Upper lobe of left lung (tissue), 6 donors: ENCODE measurements around the gene COPS7B. TPM values are rescaled to one million over a fixed set of nuclear protein-coding genes. Genes with fewer than 3 reads are reported as not detected.

Experiments
- ATAC-seq, 2 donors: fragments of 200-7000 bp; cut with Tn5 transposase; one replicate each; pipeline ENCODE4 v1.9.1; 2022; ENCODE audit warnings: mild to moderate bottlenecking in 2 of 2, moderate library complexity in 2 of 2; ENCODE audit not compliant: low FRiP score in 2 of 2
- DNase-seq, 2 donors: peaks; one replicate each; pipeline ENCODE4 v3.0.0-alpha.2; 2019 to 2020
- H3K27ac ChIP-seq, 4 donors: fragments of 200-600 bp; sonication (generic); one replicate each; pipeline ENCODE4 v1.5.1; 2016 to 2019
- H3K27me3 ChIP-seq, 4 donors: fragments of 200-600 bp; sonication (generic); one replicate each; pipeline ENCODE4 v1.5.1; 2017 to 2019
- H3K36me3 ChIP-seq, 4 donors: fragments of 200-600 bp; sonication (generic); one replicate each; pipeline ENCODE4 v1.5.1; 2016 to 2019
- H3K4me1 ChIP-seq, 4 donors: fragments of 200-600 bp; sonication (generic); one replicate each; pipeline ENCODE4 v1.5.1; 2018 to 2019
- H3K4me3 ChIP-seq, 4 donors: fragments of 200-600 bp; sonication (generic); one replicate each; pipeline ENCODE4 v1.5.1; 2017 to 2019; ENCODE audit warnings: mild to moderate bottlenecking in 2 of 4, moderate library complexity in 1 of 4
- H3K9me3 ChIP-seq, 4 donors: fragments of 200-600 bp; sonication (generic); one replicate each; pipeline ENCODE4 v1.5.1; 2018 to 2019
- CTCF ChIP-seq, 6 experiments: fragments of 450-650 bp in 4 of 6; fragments of 200-600 bp in 2 of 6; sonication (generic) in 2 of 6; IDR thresholded peaks; one replicate each; pipeline ENCODE4 v1.5.1; 2016 to 2019; ENCODE audit warnings: antibody characterized with exemption in 6 of 6
- EP300 ChIP-seq, 4 donors: sonication (generic); formaldehyde crosslinking; IDR thresholded peaks; one replicate each; pipeline ENCODE4 v1.5.1; 2017; ENCODE audit warnings: antibody characterized with exemption in 4 of 4, control low read depth in 2 of 4
- POLR2A ChIP-seq, 4 donors: fragments of 450-650 bp; IDR thresholded peaks; one replicate each; pipeline ENCODE4 v1.5.1; 2016 to 2017; ENCODE audit warnings: antibody characterized with exemption in 4 of 4, mild to moderate bottlenecking in 2 of 4
- POLR2AphosphoS5 ChIP-seq, 2 donors: sonication (generic); formaldehyde crosslinking; IDR thresholded peaks; one replicate each; pipeline ENCODE4 v1.5.1; 2017; ENCODE audit warnings: antibody characterized with exemption in 2 of 2
- WGBS, 2 donors: methylation state at CpG; one replicate each; pipeline ENCODE4 v1.1.5; 2017 to 2018; 5-methylcytosine and 5-hydroxymethylcytosine counted together
- total RNA-seq, 6 donors: library from RNA; depleted of rRNA in 4 of 6; stranded (reverse); fragments of >200 nt in 4 of 6; gene quantifications; one replicate each; pipeline versions ENCODE4 v1.1.0 to v1.2.1, GENCODE V29; 2016 to 2021
- donor health status: DM: no; HTN: no; CAD: no; lungs with moderate emphysema.
- donor health status: DM: no; HTN: yes; CAD: no; lungs with severe emphysema.

Gene COPS7B
- total RNA-seq, 6 donors from 2014 or later = 23.1 to 91.1 (median 28.2) TPM

- ATAC-seq (no peak), DNase-seq (no peak)
- H3K27ac ChIP-seq = no peak overlapping the region
- H3K27me3 ChIP-seq = no peaks in the 10 kb centered on the region
- TF ChIP-seq CTCF (IDR thresholded peaks at IDR 0.05) = no peak
- TF ChIP-seq POLR2AphosphoS5 (IDR thresholded peaks at IDR 0.05) = no peak
- no peak for TF ChIP-seq POLR2A (IDR thresholded peaks at IDR 0.05)
- no peak for TF ChIP-seq EP300 (IDR thresholded peaks at IDR 0.05)
- no peaks in the 10 kb centered on the region for H3K9me3 ChIP-seq
- 78 to 87% methylated on average over 3 of the region's 3 CpGs for WGBS, 2 donors
- no peak overlapping the region for H3K4me3 ChIP-seq
- peaks cover 7 to 72% (median 35%) of the 10 kb centered on the region in 4 donors for H3K36me3 ChIP-seq
- H3K4me1 ChIP-seq = peaks cover 7 to 15% (median 12%) of the 10 kb centered on the region in 4 donors
These were observed 4.9 kb downstream of the COPS7B start for GRCh38 chr2:231791107-231791506.

- 97% methylated on average over 3 of the region's 3 CpGs for WGBS, 2 donors
These were observed 8.1 kb downstream of the COPS7B start for GRCh38 chr2:231794383-231794782.

GRCh38 chr2:231795525-231796327 is 9.5 kb downstream of the COPS7B start:
- 91 to 95% methylated on average over 9 of the region's 9 CpGs for WGBS, 2 donors
- H3K4me3 ChIP-seq = no peak overlapping the region
- peaks cover 12 to 96% (median 64%) of the 10 kb centered on the region in 4 donors for H3K36me3 ChIP-seq
- TF ChIP-seq EP300 (IDR thresholded peaks at IDR 0.05) (no peak), POLR2AphosphoS5 (IDR thresholded peaks at IDR 0.05) (no peak), POLR2A (IDR thresholded peaks at IDR 0.05) (no peak), CTCF (IDR thresholded peaks at IDR 0.05) (peak in 1 of 6 experiments; percentile 14)
- no peaks in the 10 kb centered on the region for H3K4me1 ChIP-seq
- no peaks in the 10 kb centered on the region for H3K9me3 ChIP-seq
- H3K27me3 ChIP-seq = no peaks in the 10 kb centered on the region
- peak in 1 of 2 donors; percentile 23 for DNase-seq
- no peak for ATAC-seq
- no peak overlapping the region for H3K27ac ChIP-seq

More at GRCh38 chr2:231794383-231794782, 8.1 kb downstream of the COPS7B start:
- Histone ChIP-seq H3K36me3 (peaks cover 13 to 92% (median 61%) of the 10 kb centered on the region in 4 donors), H3K27ac (no peak overlapping the region), H3K4me1 (no peaks in the 10 kb centered on the region), H3K9me3 (no peaks in the 10 kb centered on the region), H3K27me3 (no peaks in the 10 kb centered on the region), H3K4me3 (no peak overlapping the region)
- DNase-seq = no peak
- no peak for ATAC-seq
- no peak for TF ChIP-seq POLR2A (IDR thresholded peaks at IDR 0.05)
- no peak for TF ChIP-seq CTCF (IDR thresholded peaks at IDR 0.05)
- TF ChIP-seq EP300 (IDR thresholded peaks at IDR 0.05) = no peak
- TF ChIP-seq POLR2AphosphoS5 (IDR thresholded peaks at IDR 0.05) = no peak

GRCh38 chr2:231800493-231801091 is 14.3 kb downstream of the COPS7B start:
- Histone ChIP-seq H3K9me3 (no peaks in the 10 kb centered on the region), H3K36me3 (peaks cover 7 to 83% (median 59%) of the 10 kb centered on the region in 4 donors), H3K4me3 (no peak overlapping the region), H3K4me1 (no peaks in the 10 kb centered on the region), H3K27me3 (no peaks in the 10 kb centered on the region), H3K27ac (no peak overlapping the region)
- peak; percentile 9 to 25 for DNase-seq
- peak in 1 of 2 donors; percentile 48 for ATAC-seq
- no peak for TF ChIP-seq POLR2A (IDR thresholded peaks at IDR 0.05)
- TF ChIP-seq CTCF (IDR thresholded peaks at IDR 0.05) = peak in 4 of 6 experiments; percentile 19 to 51 (median 40)
- 59 to 63% methylated on average over 6 of the region's 6 CpGs for WGBS, 2 donors
